AG04450 (cell line): ENCODE measurements around the gene RARB. TPM values are rescaled to one million over a fixed set of nuclear protein-coding genes. Genes with fewer than 3 reads are reported as not detected.

Experiments used
- CTCF ChIA-PET: fragments of 300-600, 350-600 bp; formaldehyde crosslinking; extraction: SDS; loops from one replicate; lab custom pipeline; 2022; ENCODE audit warnings: antibody characterized with exemption, inconsistent platforms; lab: Charles Lee
- POLR2A ChIA-PET: fragments of 350-600 bp; formaldehyde crosslinking; extraction: SDS; loops from one replicate; lab custom pipeline; 2021; ENCODE audit warnings: antibody characterized with exemption, inconsistent platforms; lab: Yijun Ruan, JAX
- DNase-seq: peaks from one replicate; pipeline ENCODE4 v3.0.0-alpha.2; 2011; ENCODE audit warnings: low read depth, low spot score
- H3K27ac ChIP-seq: one replicate; pipeline ENCODE4 v1.5.1; 2012; ENCODE audit warnings: low read depth, low read length, control low read depth
- H3K27me3 ChIP-seq: one replicate; pipeline ENCODE4 v1.6.0; 2012; ENCODE audit warnings: low read length; ENCODE audit not compliant: control insufficient read depth, insufficient read depth
- H3K4me3 ChIP-seq: 2 replicates; pipeline ENCODE4 v1.5.1; 2011; ENCODE audit warnings: mild to moderate bottlenecking, low read depth, low read length, control low read depth
- H3K9me3 ChIP-seq: 2 replicates; pipeline ENCODE4 v1.5.1; 2012; ENCODE audit warnings: low read length; ENCODE audit not compliant: control insufficient read depth, insufficient read depth
- CTCF ChIP-seq: IDR thresholded peaks from 2 replicates; pipeline ENCODE4 v1.5.1; 2011; ENCODE audit warnings: low read depth, low read length, control low read depth, inconsistent platforms
- polyA plus RNA-seq: library from polyadenylated mRNA; depleted of rRNA; stranded (reverse); fragments of >200 nt; gene quantifications from 2 replicates; pipeline ENCODE4 v1.2.3, GENCODE V29; 2011

The RARB gene
- polyA plus RNA-seq, 1 experiment = 0.51 TPM

- H3K4me3 ChIP-seq = peak overlapping the region; percentile 39
- no peaks in the 10 kb centered on the region for H3K27me3 ChIP-seq
- no peak overlapping the region for H3K27ac ChIP-seq
- ChIA-PET POLR2A (no interaction called here), CTCF (no interaction called here)
- no peak for DNase-seq
- no peaks in the 10 kb centered on the region for H3K9me3 ChIP-seq
- no peak for TF ChIP-seq CTCF
Observed at GRCh38 chr3:25453619-25454004, 25.5 kb downstream of the RARB start.

- Histone ChIP-seq H3K27ac (no peak overlapping the region), H3K4me3 (peak overlapping the region; percentile 39), H3K9me3 (no peaks in the 10 kb centered on the region), H3K27me3 (no peaks in the 10 kb centered on the region)
- CTCF ChIA-PET = interaction anchor here (1.3 to 1.6 kb wide), 3 partner anchors 13 to 139 kb away, joined by 3 to 8 read pairs (median 4); no protein-coding TSS in a partner anchor
- DNase-seq = peak; percentile 39
- TF ChIP-seq CTCF = no peak
- POLR2A ChIA-PET = interaction anchor here (0.5 kb wide), 1 partner anchor 17 kb away, joined by 3 read pairs; no protein-coding TSS in a partner anchor
Observed at GRCh38 chr3:25454005-25454927, 26.2 kb downstream of the RARB start.

- H3K9me3 ChIP-seq = no peaks in the 10 kb centered on the region
- no peaks in the 10 kb centered on the region for H3K27me3 ChIP-seq
- no peak for DNase-seq
- H3K4me3 ChIP-seq = no peak overlapping the region
- H3K27ac ChIP-seq = no peak overlapping the region
- ChIA-PET CTCF (interaction anchor here (1.3 to 1.6 kb wide), 3 partner anchors 15 to 138 kb away, joined by 3 to 8 read pairs (median 4); no protein-coding TSS in a partner anchor), POLR2A (no interaction called here)
- TF ChIP-seq CTCF = no peak
Observed at GRCh38 chr3:25455441-25456132, 27.5 kb downstream of the RARB start.

- ChIA-PET CTCF (no interaction called here), POLR2A (no interaction called here)
- H3K27me3 ChIP-seq = no peaks in the 10 kb centered on the region
- no peaks in the 10 kb centered on the region for H3K9me3 ChIP-seq
- no peak for TF ChIP-seq CTCF
- H3K27ac ChIP-seq = no peak overlapping the region
- DNase-seq = no peak
- no peak overlapping the region for H3K4me3 ChIP-seq
Observed at GRCh38 chr3:25456723-25457670, 28.9 kb downstream of the RARB start.
